ENCODE measurements around the gene AP1B1.

AP1B1 gene

GRCh38 chr22:29400576-29400975, 12.2 kb upstream of the AP1B1 start:
- no peak for ATAC-seq (replicated peaks)
- no peaks in the 10 kb centered on the region for H3K36me3 Mint-ChIP-seq
- peaks cover 0 to 1% of the 10 kb centered on the region in 2 donors for H3K4me1 Mint-ChIP-seq
- H3K4me3 Mint-ChIP-seq: no peak overlapping the region
- H3K27ac Mint-ChIP-seq: no peak overlapping the region
- no peak for DNase-seq
- H3K27me3 Mint-ChIP-seq: peaks cover 4 to 6% of the 10 kb centered on the region in 2 donors
- no peaks in the 10 kb centered on the region for H3K9me3 Mint-ChIP-seq

GRCh38 chr22:29397791-29398190, 9.4 kb upstream of the AP1B1 start:
- Mint-ChIP-seq H3K27me3 (peaks cover 4 to 6% of the 10 kb centered on the region in 2 donors), H3K9me3 (no peaks in the 10 kb centered on the region), H3K27ac (peak overlapping the region; percentile 38), H3K36me3 (no peaks in the 10 kb centered on the region), H3K4me1 (peaks cover 16 to 26% of the 10 kb centered on the region in 2 donors), H3K4me3 (no peak overlapping the region)
- no peak for DNase-seq
- no peak for ATAC-seq (replicated peaks)

GRCh38 chr22:29396126-29396525, 7.8 kb upstream of the AP1B1 start:
- no peak for ATAC-seq (replicated peaks)
- H3K27ac Mint-ChIP-seq: no peak overlapping the region
- H3K36me3 Mint-ChIP-seq: no peaks in the 10 kb centered on the region
- H3K27me3 Mint-ChIP-seq: no peaks in the 10 kb centered on the region
- DNase-seq: no peak
- H3K9me3 Mint-ChIP-seq: no peaks in the 10 kb centered on the region
- H3K4me3 Mint-ChIP-seq: no peak overlapping the region
- peaks cover 26 to 40% of the 10 kb centered on the region in 2 donors for H3K4me1 Mint-ChIP-seq

- H3K27me3 Mint-ChIP-seq: no peaks in the 10 kb centered on the region
- H3K4me1 Mint-ChIP-seq: peaks cover 27 to 40% of the 10 kb centered on the region in 2 donors
- peak overlapping the region; percentile 82 for H3K27ac Mint-ChIP-seq
- H3K36me3 Mint-ChIP-seq: no peaks in the 10 kb centered on the region
- ATAC-seq (replicated peaks) (peak; percentile 76 to 82), DNase-seq (peak; percentile 58)
- H3K4me3 Mint-ChIP-seq: peak overlapping the region in 1 of 2 donors; percentile 49
- H3K9me3 Mint-ChIP-seq: no peaks in the 10 kb centered on the region
Measured at GRCh38 chr22:29394931-29395581, 6.7 kb upstream of the AP1B1 start.

- Mint-ChIP-seq H3K4me1 (peaks cover 29 to 40% of the 10 kb centered on the region in 2 donors), H3K36me3 (peaks cover 3 to 4% of the 10 kb centered on the region in 2 donors), H3K27me3 (no peaks in the 10 kb centered on the region), H3K4me3 (peak overlapping the region; percentile 36 to 75), H3K9me3 (no peaks in the 10 kb centered on the region), H3K27ac (peak overlapping the region; percentile 86)
- ATAC-seq (replicated peaks) (peak; percentile 59), DNase-seq (no peak)
Measured at GRCh38 chr22:29393019-29393608, 4.7 kb upstream of the AP1B1 start.

GRCh38 chr22:29391546-29391945, 3.2 kb upstream of the AP1B1 start:
- DNase-seq: no peak
- H3K27me3 Mint-ChIP-seq: no peaks in the 10 kb centered on the region
- no peak overlapping the region for H3K4me3 Mint-ChIP-seq
- peaks cover 31 to 46% of the 10 kb centered on the region in 2 donors for H3K4me1 Mint-ChIP-seq
- no peaks in the 10 kb centered on the region for H3K9me3 Mint-ChIP-seq
- no peak for ATAC-seq (replicated peaks)
- peak overlapping the region; percentile 70 for H3K27ac Mint-ChIP-seq
- H3K36me3 Mint-ChIP-seq: peaks cover 13 to 17% of the 10 kb centered on the region in 2 donors

GRCh38 chr22:29390270-29390669, 1.9 kb upstream of the AP1B1 start:
- ATAC-seq (replicated peaks) (no peak), DNase-seq (no peak)
- H3K9me3 Mint-ChIP-seq: no peaks in the 10 kb centered on the region
- no peaks in the 10 kb centered on the region for H3K27me3 Mint-ChIP-seq
- no peak overlapping the region for H3K4me3 Mint-ChIP-seq
- peaks cover 18 to 29% of the 10 kb centered on the region in 2 donors for H3K36me3 Mint-ChIP-seq
- no peak overlapping the region for H3K27ac Mint-ChIP-seq
- H3K4me1 Mint-ChIP-seq: peaks cover 38 to 55% of the 10 kb centered on the region in 2 donors

- H3K36me3 Mint-ChIP-seq: peaks cover 28 to 44% of the 10 kb centered on the region in 2 donors
- H3K27me3 Mint-ChIP-seq: no peaks in the 10 kb centered on the region
- H3K9me3 Mint-ChIP-seq: no peaks in the 10 kb centered on the region
- H3K27ac Mint-ChIP-seq: peak overlapping the region; percentile 99
- peak overlapping the region; percentile 90 to 94 for H3K4me3 Mint-ChIP-seq
- DNase-seq: no peak
- H3K4me1 Mint-ChIP-seq: peaks cover 45 to 58% of the 10 kb centered on the region in 2 donors
- ATAC-seq (replicated peaks): peak; percentile 2
Measured at GRCh38 chr22:29388759-29389090, 355 bp upstream of the AP1B1 start.

- Mint-ChIP-seq H3K27ac (peak overlapping the region; percentile 99), H3K9me3 (no peaks in the 10 kb centered on the region), H3K27me3 (no peaks in the 10 kb centered on the region), H3K4me3 (peak overlapping the region; percentile 90 to 94), H3K36me3 (peaks cover 35 to 61% of the 10 kb centered on the region in 2 donors), H3K4me1 (peaks cover 47 to 57% of the 10 kb centered on the region in 2 donors)
- DNase-seq (no peak), ATAC-seq (replicated peaks) (no peak)
Measured at GRCh38 chr22:29386708-29387107, 1.7 kb downstream of the AP1B1 start.

GRCh38 chr22:29385748-29386147, 2.6 kb downstream of the AP1B1 start:
- ATAC-seq (replicated peaks): peak; percentile 83
- Mint-ChIP-seq H3K4me1 (peaks cover 50 to 60% of the 10 kb centered on the region in 2 donors), H3K4me3 (peak overlapping the region; percentile 90 to 94), H3K9me3 (no peaks in the 10 kb centered on the region), H3K27ac (peak overlapping the region; percentile 99), H3K27me3 (no peaks in the 10 kb centered on the region), H3K36me3 (peaks cover 45 to 71% of the 10 kb centered on the region in 2 donors)
- peak; percentile 84 for DNase-seq

- Mint-ChIP-seq H3K27ac (peak overlapping the region; percentile 99), H3K27me3 (no peaks in the 10 kb centered on the region), H3K4me3 (peak overlapping the region; percentile 90 to 94), H3K36me3 (peaks cover 50 to 76% of the 10 kb centered on the region in 2 donors), H3K4me1 (peaks cover 55 to 66% of the 10 kb centered on the region in 2 donors), H3K9me3 (no peaks in the 10 kb centered on the region)
- DNase-seq: no peak
- no peak for ATAC-seq (replicated peaks)
Measured at GRCh38 chr22:29385151-29385704, 3.1 kb downstream of the AP1B1 start.

GRCh38 chr22:29383740-29384139, 4.6 kb downstream of the AP1B1 start:
- Mint-ChIP-seq H3K27me3 (no peaks in the 10 kb centered on the region), H3K9me3 (no peaks in the 10 kb centered on the region), H3K36me3 (peaks cover 58 to 88% of the 10 kb centered on the region in 2 donors), H3K4me3 (peak overlapping the region; percentile 51 to 90), H3K27ac (peak overlapping the region; percentile 99), H3K4me1 (peaks cover 65 to 80% of the 10 kb centered on the region in 2 donors)
- DNase-seq (no peak), ATAC-seq (replicated peaks) (no peak)

- Mint-ChIP-seq H3K27ac (peak overlapping the region; percentile 92), H3K27me3 (no peaks in the 10 kb centered on the region), H3K4me1 (peaks cover 64 to 88% of the 10 kb centered on the region in 2 donors), H3K36me3 (peaks cover 54 to 88% of the 10 kb centered on the region in 2 donors), H3K4me3 (peak overlapping the region; percentile 38 to 69), H3K9me3 (no peaks in the 10 kb centered on the region)
- no peak for DNase-seq
- ATAC-seq (replicated peaks): no peak
Measured at GRCh38 chr22:29382580-29383302, 5.6 kb downstream of the AP1B1 start.

GRCh38 chr22:29380856-29381255, 7.5 kb downstream of the AP1B1 start:
- Mint-ChIP-seq H3K4me1 (peaks cover 70 to 93% of the 10 kb centered on the region in 2 donors), H3K4me3 (peak overlapping the region; percentile 1 to 4), H3K27me3 (no peaks in the 10 kb centered on the region), H3K36me3 (peaks cover 60 to 88% of the 10 kb centered on the region in 2 donors), H3K9me3 (no peaks in the 10 kb centered on the region), H3K27ac (peak overlapping the region; percentile 75)
- ATAC-seq (replicated peaks) (no peak), DNase-seq (no peak)
